GM19397 (cell line): ENCODE measurements around the gene PTGES3.
"Not testable (repeated sequence)": the region's sequence is repeated elsewhere in the genome, so short reads cannot be mapped to it uniquely, and the experiment has no call there.

Experiments used
- ATAC-seq: cut with Tn5 transposase; IDR thresholded peaks from one replicate; pipeline ENCODE4 v1.9.1; 2021; ENCODE audit warnings: mild to moderate bottlenecking, moderate library complexity; ENCODE audit not compliant: unreplicated experiment

Gene PTGES3

DNA sequence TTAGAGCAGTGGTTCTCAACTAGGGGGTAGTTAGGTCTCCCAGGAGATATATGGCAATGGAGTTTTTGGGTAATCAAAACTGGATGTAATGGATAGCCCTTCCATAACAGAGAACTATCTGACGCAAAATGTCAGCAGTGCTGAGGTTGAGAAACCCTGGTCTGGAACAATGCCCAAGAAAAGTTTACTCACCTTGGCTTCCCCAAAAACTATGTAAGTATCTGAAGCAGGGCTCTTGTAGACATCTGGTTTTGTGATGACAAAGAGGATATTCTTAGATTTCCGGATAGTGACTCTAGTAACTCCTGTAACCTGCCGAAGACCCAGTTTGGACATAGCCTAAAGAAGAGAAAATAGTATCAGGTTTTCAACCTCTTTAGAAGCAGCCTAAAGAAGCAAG, 25.3 kb upstream of the PTGES3 start:
- ATAC-seq: no peak

DNA sequence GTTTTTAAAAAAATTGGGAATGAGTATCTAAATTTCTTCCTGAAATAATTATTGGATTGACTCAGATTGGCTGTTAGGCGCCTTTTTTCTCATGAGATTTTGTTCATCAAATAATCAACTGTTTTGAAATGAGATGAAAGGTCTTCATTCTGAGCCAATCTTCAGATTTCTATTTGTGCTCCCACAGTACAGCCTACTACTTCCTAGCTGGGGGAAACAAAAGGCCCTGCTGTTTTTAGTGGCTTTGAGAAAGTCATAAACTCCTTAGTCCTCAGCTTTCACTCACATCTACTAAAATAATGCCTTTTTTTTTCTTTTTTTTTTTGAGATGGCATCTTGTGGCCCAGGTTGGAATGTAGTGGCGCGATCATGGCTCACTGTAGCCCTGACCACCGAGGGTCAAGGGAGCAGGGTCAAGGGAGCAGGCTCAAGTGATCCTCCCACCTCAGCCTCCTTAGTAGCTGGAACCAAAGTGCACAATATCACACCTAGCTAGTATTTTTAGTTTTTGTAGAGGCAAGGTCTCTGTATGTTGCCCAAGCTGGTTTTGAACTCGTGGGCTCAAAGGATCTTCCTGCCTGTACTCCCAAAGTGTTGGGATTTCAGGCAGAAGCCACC, 21.8 kb upstream of the PTGES3 start:
- ATAC-seq: no peak

GRCh38 chr12:56704522-56704921, 16.4 kb upstream of the PTGES3 start:
- ATAC-seq: not testable (repeated sequence)

- ATAC-seq: no peak
These were observed 11.1 kb upstream of the PTGES3 start for GRCh38 chr12:56699020-56699661.

DNA sequence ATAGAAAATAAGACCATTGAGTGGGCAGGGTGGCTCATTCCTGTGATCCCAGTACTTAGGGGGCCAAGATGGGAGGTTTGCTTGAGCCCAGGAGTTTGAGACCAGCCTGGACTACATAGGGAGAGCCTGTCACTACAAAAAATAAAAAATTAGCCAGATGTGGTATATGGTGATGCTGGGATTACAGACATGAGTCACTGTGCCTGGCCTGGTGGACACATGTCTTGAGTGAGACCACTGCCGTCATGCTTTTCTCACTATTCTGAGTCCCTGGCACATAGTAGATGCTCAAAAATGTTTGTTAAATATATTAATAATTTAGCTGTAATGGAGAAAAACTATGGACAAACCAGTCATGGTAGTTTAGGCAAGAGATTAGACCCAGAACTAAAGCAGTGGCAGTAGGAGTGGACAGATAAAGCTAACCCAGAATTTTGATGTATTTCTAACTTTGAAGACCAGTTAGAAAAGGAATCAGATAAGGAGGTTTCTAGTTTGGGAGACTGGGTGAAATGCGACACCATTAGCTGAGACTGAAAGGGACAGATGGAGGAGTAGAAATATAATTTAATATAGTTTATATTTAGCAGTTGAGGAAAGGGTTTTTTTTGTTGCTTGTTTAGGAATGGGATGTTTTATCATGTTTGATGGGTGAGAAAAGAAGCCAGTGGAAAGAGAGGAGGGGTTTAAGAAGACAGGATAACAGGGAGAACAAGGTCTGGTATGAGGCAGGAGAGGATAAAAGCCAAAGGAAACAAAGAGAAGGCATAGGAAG, 7.4 kb upstream of the PTGES3 start:
- no peak for ATAC-seq

GRCh38 chr12:56694161-56694560, 6.1 kb upstream of the PTGES3 start:
- no peak for ATAC-seq

DNA sequence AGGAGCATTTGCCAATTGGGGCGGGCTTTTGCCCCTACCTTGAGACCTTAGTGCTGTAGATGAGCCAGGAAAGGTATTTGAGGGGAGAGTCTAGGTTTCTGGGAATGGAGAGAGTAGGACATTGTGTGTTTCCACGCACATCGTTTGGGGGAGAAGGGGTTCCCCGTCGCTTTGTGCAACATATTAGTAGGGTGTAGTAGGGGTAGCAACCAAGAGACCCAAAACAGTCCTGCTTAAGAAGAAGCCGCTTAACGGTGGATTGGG, 694 bp upstream of the PTGES3 start:
- no peak for ATAC-seq

- ATAC-seq: peak; percentile 37
These were observed 608 bp downstream of the PTGES3 start for GRCh38 chr12:56687223-56688128.

DNA sequence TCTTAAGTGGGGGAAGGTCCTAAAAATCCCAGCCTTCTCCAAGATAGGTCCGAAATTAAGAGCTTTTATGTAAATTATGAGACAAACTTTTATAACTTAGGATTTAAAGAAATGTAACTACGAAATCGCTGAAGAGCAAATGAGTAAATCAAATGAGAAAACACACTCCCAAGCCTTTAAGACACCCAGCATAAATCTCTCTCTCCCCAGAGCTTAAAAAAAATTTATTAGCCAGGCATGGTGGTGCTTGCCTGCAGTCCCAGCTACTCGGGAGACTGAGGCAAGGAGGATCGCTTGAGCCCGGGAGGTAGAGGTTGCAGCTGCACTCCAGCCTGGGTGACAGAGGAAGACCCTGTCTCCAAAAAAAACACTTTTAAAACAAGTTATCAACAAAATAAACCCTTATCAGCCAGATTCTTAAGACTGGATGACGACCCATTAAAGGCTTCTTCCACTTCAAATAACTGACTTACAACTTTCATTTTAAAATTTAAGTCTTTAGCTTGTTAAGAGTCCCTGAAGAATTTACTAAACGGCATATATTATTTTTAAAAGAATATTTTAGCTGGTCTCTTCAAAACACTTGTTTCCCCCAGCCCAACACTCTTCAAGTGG, 3.2 kb downstream of the PTGES3 start:
- ATAC-seq: no peak

DNA sequence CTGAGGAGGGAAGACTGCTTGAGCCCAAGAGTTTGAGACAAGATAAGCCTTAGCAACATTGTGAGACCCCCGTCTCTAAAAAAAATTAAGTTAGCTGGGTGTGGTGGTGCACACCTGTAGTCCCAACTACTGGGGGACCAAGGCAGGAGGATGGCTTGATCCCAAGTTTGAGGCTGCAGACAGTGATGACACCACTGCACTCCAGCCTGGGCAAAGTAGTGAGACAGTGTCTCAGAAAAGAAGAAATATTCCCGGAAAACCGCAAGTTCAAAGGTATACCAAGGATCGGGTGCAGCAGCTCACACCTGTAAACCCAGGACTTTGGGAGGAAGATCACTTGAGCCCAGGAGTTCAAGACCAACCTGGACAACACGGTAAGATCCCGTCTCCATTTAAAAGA, 5.8 kb downstream of the PTGES3 start:
- ATAC-seq: no peak

DNA sequence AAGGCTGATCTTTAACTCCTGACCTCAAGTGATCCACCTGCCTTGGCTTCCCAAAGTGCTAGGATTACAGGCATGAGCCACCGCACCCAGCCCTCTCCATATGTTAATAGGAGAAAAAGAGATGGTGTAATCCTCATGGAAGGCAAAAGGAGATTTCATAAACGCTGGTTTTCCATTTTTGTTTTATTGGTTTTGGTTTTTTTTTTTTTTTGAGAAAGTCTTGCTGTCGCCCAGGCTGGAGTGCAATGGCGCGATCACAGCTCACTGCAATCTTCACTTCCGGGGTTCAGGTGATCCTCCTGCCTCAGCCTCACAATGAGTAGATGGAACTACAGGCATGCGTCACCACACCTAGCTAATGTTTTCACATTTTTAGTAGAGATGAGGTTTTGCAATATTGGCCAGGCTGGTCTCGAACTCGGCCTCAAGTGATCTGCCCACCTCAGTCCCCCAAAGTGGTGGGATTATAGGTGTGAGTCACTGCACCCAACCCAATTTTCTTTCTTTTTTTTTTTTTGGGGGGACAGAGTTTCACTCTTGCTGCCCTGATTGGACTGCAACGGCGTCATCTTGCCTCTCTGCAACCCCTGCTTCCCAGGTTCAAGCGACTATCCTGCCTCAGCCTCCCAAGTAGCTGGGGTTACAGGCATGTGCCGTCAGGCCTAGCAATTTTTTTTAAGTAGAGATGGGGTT, 8.1 kb downstream of the PTGES3 start:
- ATAC-seq: no peak

DNA sequence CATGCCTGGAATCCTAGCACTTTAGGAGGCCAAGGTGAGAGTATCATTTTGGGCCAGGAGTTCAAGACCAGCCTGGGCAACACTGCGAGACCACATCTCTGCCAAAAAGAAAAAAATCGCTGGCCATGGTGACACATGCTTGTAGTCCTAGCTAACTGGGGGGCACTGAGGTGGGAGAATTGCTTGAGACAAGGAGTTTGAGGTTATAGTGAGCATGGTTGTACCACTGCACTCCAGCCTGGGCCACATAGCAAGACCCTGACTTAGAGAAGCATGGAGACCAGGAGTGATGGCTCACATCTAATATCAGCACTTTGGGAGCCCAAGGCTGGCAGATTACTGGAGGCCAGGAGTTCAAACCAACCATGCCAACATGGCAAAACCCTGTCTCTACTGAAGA, 9.2 kb downstream of the PTGES3 start:
- ATAC-seq: no peak

DNA sequence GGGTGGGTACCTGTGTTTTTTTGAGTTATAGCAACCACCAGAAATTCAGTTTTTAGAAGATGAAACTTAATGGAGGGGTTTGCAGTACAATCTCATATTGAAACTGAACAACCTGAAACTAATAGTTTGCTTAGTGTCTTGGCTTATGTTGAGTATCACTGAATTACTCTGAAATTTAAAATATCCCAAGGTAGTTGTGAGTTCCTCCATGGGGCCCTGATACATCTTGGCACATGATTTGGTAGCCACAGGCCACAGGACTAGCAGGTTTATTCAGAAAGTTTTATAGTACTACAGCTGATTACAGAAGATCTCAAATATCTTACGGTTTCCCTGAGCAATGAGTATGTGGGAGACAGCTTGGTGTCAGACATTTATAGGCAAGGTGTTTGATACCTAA, 10.4 kb downstream of the PTGES3 start:
- ATAC-seq: no peak

DNA sequence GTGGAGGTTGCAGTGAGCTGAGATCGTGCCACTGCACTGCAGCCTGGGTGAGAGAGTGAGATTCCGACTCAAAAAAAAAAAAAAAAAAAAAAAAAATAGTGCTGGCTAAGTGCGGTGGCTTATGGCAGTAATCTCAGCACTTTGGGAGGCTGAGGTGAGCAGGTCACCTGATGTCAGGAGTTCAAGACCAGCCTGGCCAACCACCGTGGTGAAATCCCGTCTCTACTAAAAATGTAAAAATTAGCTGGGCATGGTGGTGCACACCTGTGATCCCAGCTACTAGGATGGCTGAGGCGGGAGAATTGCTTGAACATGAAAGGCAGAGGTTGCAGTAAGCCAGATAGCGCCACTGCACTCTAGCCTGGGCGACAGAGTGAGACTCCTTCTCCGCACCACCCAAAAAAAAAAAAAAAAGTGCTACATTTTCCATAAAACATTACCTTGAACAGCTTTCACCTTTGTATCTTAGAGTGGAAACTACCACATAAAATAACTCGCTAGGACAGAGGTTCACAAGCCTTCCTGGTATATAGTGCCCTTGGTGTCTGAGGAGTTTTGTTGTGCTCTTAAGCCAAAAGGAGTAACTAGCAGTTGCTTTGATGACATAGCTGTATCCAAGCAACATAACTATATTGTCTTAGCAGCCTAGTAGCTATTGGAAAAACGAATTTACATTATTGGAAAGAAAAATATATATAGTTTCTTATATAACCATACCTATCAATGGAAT, 11.1 kb downstream of the PTGES3 start:
- no peak for ATAC-seq

DNA sequence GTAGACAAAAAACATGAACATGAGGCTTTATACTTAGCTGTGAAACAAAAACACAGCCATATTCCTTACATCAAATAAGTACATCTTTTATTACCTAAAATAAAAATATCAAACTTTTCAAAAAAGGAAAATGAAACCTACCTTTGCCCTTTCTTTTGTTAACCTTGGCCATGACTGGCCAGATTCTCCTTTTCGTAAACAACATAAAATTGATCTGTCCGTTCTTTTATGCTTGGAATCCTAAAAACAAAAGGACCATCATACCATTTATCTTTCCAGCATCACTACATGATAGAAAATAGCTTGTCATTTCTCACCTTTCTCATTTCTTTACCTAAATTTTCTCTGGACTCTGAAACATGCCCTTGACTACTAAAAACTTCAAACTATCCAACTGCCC, 16.5 kb downstream of the PTGES3 start:
- no peak for ATAC-seq

DNA sequence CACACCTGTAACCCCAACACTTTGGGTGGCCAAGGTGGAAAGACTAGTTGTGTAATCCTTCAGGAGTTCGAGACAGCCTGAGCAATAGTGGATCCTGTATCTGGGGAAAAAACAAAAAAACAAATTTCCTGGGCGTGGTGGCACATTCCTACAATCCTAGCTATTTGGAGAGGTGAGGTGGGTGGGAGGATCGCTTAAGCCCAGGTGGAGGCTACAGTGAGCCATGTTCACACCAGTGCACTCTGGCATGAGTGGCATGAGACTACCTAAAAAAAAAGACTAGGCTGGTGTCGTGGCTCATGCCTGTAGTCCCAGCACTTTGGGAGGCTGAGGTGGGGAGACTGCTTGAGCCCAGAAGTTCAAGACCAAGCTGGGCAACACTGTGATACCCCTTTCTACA, 17.2 kb downstream of the PTGES3 start:
- ATAC-seq: no peak

DNA sequence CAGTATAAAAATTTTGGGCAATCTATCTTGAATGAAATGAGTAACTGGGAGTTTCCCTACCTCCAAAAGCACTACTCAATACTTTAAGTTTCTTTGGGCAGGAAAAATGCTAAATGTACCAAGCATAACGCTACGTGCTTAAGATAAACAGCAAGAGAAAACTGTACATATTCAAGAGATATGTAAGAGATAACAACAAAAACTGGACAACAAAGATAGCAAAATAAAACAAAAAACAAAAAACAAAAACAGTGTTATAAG, 20.0 kb downstream of the PTGES3 start:
- no peak for ATAC-seq

- no peak for ATAC-seq
These were observed 26.0 kb downstream of the PTGES3 start for GRCh38 chr12:56661979-56662638.

DNA sequence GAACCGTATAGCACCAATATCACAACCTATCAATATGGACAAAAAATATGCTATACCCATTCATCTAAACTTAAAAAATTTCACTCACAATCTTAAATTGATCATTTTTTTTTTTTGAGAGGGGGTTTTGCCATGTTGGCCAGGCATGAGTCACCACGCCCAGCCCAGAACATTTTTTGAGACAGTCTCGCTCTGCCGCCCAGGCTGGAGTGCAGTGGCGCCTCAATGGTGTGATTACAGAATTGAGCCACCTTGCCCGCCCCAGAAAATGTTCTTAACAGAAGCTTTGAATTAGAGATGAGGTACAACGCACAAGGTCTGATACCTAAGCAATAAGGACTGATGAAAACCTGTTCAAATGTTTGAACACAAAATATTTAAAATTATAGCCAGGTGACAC, 26.5 kb downstream of the PTGES3 start:
- ATAC-seq: no peak

- ATAC-seq: no peak
These were observed 29.2 kb downstream of the PTGES3 start for GRCh38 chr12:56658921-56659320.
